ENCODE measurements around the gene ANKFN1. TPM values are rescaled to one million over a fixed set of nuclear protein-coding genes. Genes with fewer than 3 reads are reported as not detected.

Gene ANKFN1, protein sequence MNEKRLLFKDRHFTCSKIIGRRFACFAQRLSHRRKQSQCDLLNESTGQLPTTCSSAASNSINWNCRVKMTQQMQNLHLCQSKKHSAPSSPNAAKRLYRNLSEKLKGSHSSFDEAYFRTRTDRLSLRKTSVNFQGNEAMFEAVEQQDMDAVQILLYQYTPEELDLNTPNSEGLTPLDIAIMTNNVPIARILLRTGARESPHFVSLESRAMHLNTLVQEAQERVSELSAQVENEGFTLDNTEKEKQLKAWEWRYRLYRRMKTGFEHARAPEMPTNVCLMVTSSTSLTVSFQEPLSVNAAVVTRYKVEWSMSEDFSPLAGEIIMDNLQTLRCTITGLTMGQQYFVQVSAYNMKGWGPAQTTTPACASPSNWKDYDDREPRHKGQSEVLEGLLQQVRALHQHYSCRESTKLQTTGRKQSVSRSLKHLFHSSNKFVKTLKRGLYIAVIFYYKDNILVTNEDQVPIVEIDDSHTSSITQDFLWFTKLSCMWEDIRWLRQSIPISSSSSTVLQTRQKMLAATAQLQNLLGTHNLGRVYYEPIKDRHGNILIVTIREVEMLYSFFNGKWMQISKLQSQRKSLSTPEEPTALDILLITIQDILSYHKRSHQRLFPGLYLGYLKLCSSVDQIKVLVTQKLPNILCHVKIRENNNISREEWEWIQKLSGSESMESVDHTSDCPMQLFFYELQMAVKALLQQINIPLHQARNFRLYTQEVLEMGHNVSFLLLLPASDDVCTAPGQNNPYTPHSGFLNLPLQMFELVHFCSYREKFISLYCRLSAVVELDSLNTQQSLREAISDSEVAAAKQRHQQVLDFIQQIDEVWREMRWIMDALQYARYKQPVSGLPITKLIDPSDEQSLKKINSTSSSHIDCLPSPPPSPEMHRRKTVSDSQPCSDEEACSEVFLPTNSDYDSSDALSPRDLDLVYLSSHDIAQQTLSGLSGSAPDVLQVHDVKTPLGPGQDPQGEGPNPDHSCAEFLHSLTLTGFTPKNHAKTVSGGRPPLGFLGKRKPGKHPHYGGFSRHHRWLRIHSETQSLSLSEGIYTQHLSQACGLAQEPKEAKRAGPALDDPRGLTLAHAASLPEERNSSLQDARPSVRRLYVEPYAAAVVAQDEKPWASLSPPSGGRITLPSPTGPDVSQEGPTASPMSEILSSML
- total RNA-seq (not detected), polyA plus RNA-seq (not detected)
- long read RNA-seq, donor 1, result 0 reads
- long read RNA-seq, donor 2, result 0 reads
- long read RNA-seq, donor 3, result 0 reads

DNA sequence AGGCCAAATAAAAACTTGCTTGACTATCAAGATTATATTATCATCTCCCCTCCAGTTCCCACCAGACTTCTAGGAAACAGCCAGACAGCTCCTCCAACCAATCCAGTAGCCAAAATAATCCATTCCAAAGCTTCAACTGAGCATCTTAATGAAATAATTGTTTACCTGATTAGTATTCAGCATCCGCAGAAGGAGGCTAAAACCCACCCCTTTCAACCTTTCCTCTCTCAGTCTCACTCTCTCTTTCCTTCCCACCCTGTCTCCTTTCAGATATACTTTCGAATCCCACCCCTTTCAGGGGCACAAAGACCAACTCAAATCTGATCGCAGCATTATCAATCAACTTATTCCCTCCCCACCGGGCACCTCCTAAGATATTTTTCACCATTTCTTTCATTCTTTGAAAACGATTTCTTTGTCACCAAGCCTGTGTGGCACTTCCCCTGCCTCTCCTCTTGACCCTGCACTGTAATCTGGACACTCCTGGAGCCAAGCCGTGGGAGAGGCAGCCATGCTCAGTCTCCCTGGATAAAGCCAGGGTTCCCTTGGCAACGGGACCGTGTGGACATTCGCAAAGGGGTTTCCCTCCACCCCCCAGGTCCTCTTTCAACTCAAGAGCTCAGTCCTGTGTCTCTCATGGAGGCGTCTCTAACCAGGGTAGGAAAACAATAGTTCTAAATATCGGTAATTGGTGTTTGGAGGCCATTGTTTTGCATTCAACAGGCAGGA, at the start of gene ANKFN1:
TSS of gene ANKFN1 (plus strand) at position 602 of the 729 bp plus-strand sequence. CDS start 59,193 bp downstream, outside the sequence.
- Histone ChIP-seq H3K27ac (no peak within 1 kb of the TSS), H3K9me3 (no peaks in the 10 kb centered on the region), H3K4me3 (no peak within 1 kb of the TSS), H3K4me1 (no peaks in the 10 kb centered on the region), H3K27me3 (no peaks in the 10 kb centered on the region), H3K36me3 (no peaks in the 10 kb centered on the region)
- TF ChIP-seq, protein P1, sequence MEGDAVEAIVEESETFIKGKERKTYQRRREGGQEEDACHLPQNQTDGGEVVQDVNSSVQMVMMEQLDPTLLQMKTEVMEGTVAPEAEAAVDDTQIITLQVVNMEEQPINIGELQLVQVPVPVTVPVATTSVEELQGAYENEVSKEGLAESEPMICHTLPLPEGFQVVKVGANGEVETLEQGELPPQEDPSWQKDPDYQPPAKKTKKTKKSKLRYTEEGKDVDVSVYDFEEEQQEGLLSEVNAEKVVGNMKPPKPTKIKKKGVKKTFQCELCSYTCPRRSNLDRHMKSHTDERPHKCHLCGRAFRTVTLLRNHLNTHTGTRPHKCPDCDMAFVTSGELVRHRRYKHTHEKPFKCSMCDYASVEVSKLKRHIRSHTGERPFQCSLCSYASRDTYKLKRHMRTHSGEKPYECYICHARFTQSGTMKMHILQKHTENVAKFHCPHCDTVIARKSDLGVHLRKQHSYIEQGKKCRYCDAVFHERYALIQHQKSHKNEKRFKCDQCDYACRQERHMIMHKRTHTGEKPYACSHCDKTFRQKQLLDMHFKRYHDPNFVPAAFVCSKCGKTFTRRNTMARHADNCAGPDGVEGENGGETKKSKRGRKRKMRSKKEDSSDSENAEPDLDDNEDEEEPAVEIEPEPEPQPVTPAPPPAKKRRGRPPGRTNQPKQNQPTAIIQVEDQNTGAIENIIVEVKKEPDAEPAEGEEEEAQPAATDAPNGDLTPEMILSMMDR (IDR thresholded peaks at IDR 0.05), result no peak
- TF ChIP-seq POLR2A (IDR thresholded peaks at IDR 0.05), result no peak
- 65 to 72% (median 68%) methylated on average over 11 of the region's 11 CpGs for WGBS, 4 donors
- ATAC-seq (no peak), DNase-seq (no peak)
- intact Hi-C loops (cut with DNase I), result no loop called here

DNA sequence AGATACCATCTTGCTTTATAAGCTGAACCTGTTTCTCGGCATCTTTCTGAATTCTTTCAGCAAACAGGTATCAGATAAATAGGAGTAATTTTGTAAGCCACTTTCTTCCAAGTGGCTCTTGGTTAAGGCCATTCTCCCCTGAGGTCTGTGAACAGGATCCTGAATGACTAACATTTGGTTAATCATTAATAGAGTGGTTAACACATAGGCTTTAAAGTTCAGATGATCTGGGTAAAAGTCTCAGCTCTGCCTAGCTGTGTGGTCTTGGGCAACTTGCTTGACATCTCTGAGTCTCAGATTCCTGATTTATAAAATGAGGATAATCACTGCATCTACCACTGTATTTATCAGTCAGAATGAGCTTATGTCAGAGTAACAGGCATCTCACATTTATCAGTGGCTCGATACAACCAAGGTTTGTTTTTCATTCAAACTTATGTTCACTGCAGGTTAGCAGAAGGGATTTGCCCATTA, 44.4 kb upstream of the ANKFN1 start:
- intact Hi-C loops (cut with DNase I), result no loop called here
- ATAC-seq (no peak), DNase-seq (no peak)
- TF ChIP-seq, protein P1 (IDR thresholded peaks at IDR 0.05), result no peak
- no peak for TF ChIP-seq POLR2A (IDR thresholded peaks at IDR 0.05)
- Histone ChIP-seq H3K36me3 (no peaks in the 10 kb centered on the region), H3K4me3 (no peak overlapping the region), H3K27me3 (peaks cover 0 to 5% (median 0%) of the 10 kb centered on the region in 9 donors), H3K9me3 (no peaks in the 10 kb centered on the region), H3K27ac (no peak overlapping the region), H3K4me1 (no peaks in the 10 kb centered on the region)
- WGBS, 4 donors, result 82 to 89% (median 84%) methylated on average over 2 of the region's 2 CpGs

DNA sequence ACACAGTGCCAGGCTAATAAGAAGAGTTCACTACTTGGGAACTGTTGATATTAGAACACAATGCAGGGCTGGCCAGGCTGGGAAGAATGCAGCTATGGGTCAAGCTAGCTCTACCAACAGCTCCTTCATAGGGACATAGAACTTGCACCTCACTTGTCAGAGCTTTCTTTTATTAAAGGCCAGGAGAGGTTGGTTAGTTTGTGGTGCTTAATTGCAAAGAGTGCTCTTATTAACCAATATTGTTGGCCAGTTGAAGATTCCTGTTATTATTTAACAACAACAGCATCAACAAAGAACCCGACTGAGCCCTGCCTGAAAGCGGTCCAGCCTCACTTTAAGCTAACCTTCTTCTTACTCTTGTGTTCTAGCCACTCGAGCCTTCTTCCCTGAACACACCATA, 43.4 kb upstream of the ANKFN1 start:
- Histone ChIP-seq H3K4me1 (no peaks in the 10 kb centered on the region), H3K27me3 (peaks cover 0 to 5% (median 0%) of the 10 kb centered on the region in 9 donors), H3K4me3 (no peak overlapping the region), H3K27ac (no peak overlapping the region), H3K36me3 (no peaks in the 10 kb centered on the region), H3K9me3 (no peaks in the 10 kb centered on the region)
- DNase-seq, result no peak
- ATAC-seq, result no peak
- intact Hi-C loops (cut with DNase I), result no loop called here
- WGBS, 4 donors, result 70 to 85% (median 78%) methylated on average over 3 of the region's 3 CpGs
- no peak for TF ChIP-seq POLR2A (IDR thresholded peaks at IDR 0.05)
- TF ChIP-seq, protein P1 (IDR thresholded peaks at IDR 0.05), result no peak
